HEK293 (cell line): Measurements from ENCODE around the gene PDPK1.

Experiments
- CTCF ChIA-PET: fragments of 350-600 bp; formaldehyde crosslinking; extraction: SDS; loops from one replicate; lab custom pipeline; 2021; ENCODE audit warnings: antibody characterized with exemption; lab: Yijun Ruan, JAX
- POLR2A ChIA-PET: fragments of 300-600 bp; formaldehyde crosslinking; extraction: SDS; loops from one replicate; lab custom pipeline; 2020; ENCODE audit warnings: antibody characterized with exemption, inconsistent platforms; lab: Yijun Ruan, JAX
- H3K27ac ChIP-seq: fragments of 200-500 bp; sonication (Bioruptor generic); 2 replicates; pipeline ENCODE4 v1.5.1; 2014; ENCODE audit warnings: low read depth, low read length, control low read depth, inconsistent platforms; ENCODE audit errors: extremely low read depth
- H3K36me3 ChIP-seq, 2 experiments: fragments of 200-500 bp in 1 of 2; sonication (Bioruptor generic) in 1 of 2; 1 replicate in 1 of 2; 2 replicates in 1 of 2; pipeline ENCODE4 v1.5.1; 2014 to 2017; ENCODE audit warnings: inconsistent platforms in 2 of 2, low read length in 2 of 2; ENCODE audit not compliant: control insufficient read depth in 2 of 2, insufficient read depth in 1 of 2
- H3K4me1 ChIP-seq: fragments of 200-500 bp; sonication (Bioruptor generic); 2 replicates; pipeline ENCODE4 v1.5.1; 2014; ENCODE audit warnings: mild to moderate bottlenecking, low read length, inconsistent platforms; ENCODE audit not compliant: control insufficient read depth, insufficient read depth
- H3K4me3 ChIP-seq: 2 replicates; pipeline ENCODE4 v1.5.1; 2011; ENCODE audit warnings: low read depth, mild to moderate bottlenecking, control low read depth, low read length, moderate library complexity
- H3K9me3 ChIP-seq: fragments of 200-500 bp; sonication (Bioruptor generic); 2 replicates; pipeline ENCODE4 v1.5.1; 2014; ENCODE audit warnings: low read depth, low read length, inconsistent platforms; ENCODE audit not compliant: control insufficient read depth, insufficient read depth
- GLI4 ChIP-seq: fragments of 450-650 bp; formaldehyde crosslinking; IDR thresholded peaks from 2 replicates; pipeline ENCODE4 v1.5.1; 2016; ENCODE audit warnings: missing biosample characterization, missing genetic modification characterization
- ZIC2 ChIP-seq: fragments of 450-650 bp; formaldehyde crosslinking; IDR thresholded peaks from 2 replicates; pipeline ENCODE4 v1.5.1; 2016; ENCODE audit warnings: missing biosample characterization, missing genetic modification characterization
- ZNF214 ChIP-seq: fragments of 450-650 bp; formaldehyde crosslinking; IDR thresholded peaks from 2 replicates; pipeline ENCODE4 v1.5.1; 2017; ENCODE audit warnings: missing biosample characterization, mild to moderate bottlenecking, missing genetic modification characterization, borderline replicate concordance
- ZNF239 ChIP-seq: fragments of 450-650 bp; formaldehyde crosslinking; IDR thresholded peaks from 2 replicates; pipeline ENCODE4 v1.5.1; 2016; ENCODE audit warnings: missing biosample characterization, missing genetic modification characterization
- ZNF248 ChIP-seq: fragments of 450-650 bp; formaldehyde crosslinking; IDR thresholded peaks from 2 replicates; pipeline ENCODE4 v1.5.1; 2017; ENCODE audit warnings: missing biosample characterization, missing genetic modification characterization
- ZNF292 ChIP-seq: fragments of 450-650 bp; formaldehyde crosslinking; IDR thresholded peaks from 2 replicates; pipeline ENCODE4 v1.5.1; 2016; ENCODE audit warnings: low read depth, missing biosample characterization, missing genetic modification characterization, borderline replicate concordance
- ZNF311 ChIP-seq: fragments of 450-650 bp; formaldehyde crosslinking; IDR thresholded peaks from 2 replicates; pipeline ENCODE4 v1.5.1; 2017; ENCODE audit warnings: missing biosample characterization, missing genetic modification characterization, borderline replicate concordance
- ZNF433 ChIP-seq: fragments of 450-650 bp; formaldehyde crosslinking; IDR thresholded peaks from 2 replicates; pipeline ENCODE4 v1.5.1; 2016; ENCODE audit warnings: missing biosample characterization, missing genetic modification characterization, low read depth
- ZNF544 ChIP-seq: fragments of 450-650 bp; formaldehyde crosslinking; IDR thresholded peaks from 2 replicates; pipeline ENCODE4 v1.5.0; 2017; ENCODE audit warnings: missing biosample characterization, missing genetic modification characterization
- ZNF596 ChIP-seq: fragments of 450-650 bp; IDR thresholded peaks from 2 replicates; pipeline ENCODE4 v1.5.0; 2018; ENCODE audit warnings: missing biosample characterization, mild to moderate bottlenecking, missing genetic modification characterization, moderate library complexity
- ZNF624 ChIP-seq: fragments of 450-650 bp; formaldehyde crosslinking; IDR thresholded peaks from 2 replicates; pipeline ENCODE4 v1.5.1; 2017; ENCODE audit warnings: missing biosample characterization, missing genetic modification characterization
- ZNF76 ChIP-seq: fragments of 450-650 bp; formaldehyde crosslinking; IDR thresholded peaks from 2 replicates; pipeline ENCODE4; 2016; ENCODE audit warnings: low read depth, missing biosample characterization, missing genetic modification characterization, borderline replicate concordance
- ZNF785 ChIP-seq: fragments of 450-650 bp; formaldehyde crosslinking; IDR thresholded peaks from 2 replicates; pipeline ENCODE4 v1.5.1; 2016; ENCODE audit warnings: missing biosample characterization, missing genetic modification characterization
- TF ChIP-seq, protein P1 (sequence below): fragments of 450-650 bp; formaldehyde crosslinking; IDR thresholded peaks from 2 replicates; pipeline ENCODE4 v1.5.1; 2016; ENCODE audit warnings: missing biosample characterization, missing genetic modification characterization
- TF ChIP-seq, protein P2 (sequence below): fragments of 450-650 bp; formaldehyde crosslinking; IDR thresholded peaks from 2 replicates; pipeline ENCODE4 v1.5.1; 2016; ENCODE audit warnings: missing biosample characterization, missing genetic modification characterization
- TF ChIP-seq, protein P3 (sequence below): fragments of 450-650 bp; formaldehyde crosslinking; IDR thresholded peaks from 2 replicates; pipeline ENCODE4 v1.5.1; 2017; ENCODE audit warnings: missing biosample characterization, missing genetic modification characterization
- TF ChIP-seq, protein P4 (sequence below): fragments of 450-650 bp; formaldehyde crosslinking; conservative IDR thresholded peaks from 2 replicates; pipeline ENCODE4 v1.5.1; 2016; ENCODE audit warnings: low read depth, missing biosample characterization, missing genetic modification characterization

The PDPK1 gene

DNA sequence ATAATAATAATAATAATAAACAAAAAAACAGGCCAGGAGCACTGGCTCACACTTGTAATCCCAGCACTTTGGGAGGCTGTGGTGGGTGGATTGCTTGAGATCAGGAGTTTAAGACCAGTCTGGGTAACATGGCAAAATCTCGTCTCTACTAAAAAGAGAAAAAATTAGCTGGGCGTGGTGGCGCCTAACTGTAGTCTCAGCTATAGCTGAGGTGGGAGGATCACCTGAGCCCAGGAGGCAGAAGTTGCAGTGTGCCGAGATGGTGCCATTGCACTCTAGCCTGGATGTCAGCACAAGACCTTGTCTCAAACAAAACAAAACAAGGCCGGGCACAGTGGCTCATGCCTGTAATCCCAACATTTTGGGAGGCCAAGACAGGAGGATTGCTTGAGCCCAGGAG is 42.8 kb upstream of the PDPK1 start (continued):
- TF ChIP-seq, protein P1, sequence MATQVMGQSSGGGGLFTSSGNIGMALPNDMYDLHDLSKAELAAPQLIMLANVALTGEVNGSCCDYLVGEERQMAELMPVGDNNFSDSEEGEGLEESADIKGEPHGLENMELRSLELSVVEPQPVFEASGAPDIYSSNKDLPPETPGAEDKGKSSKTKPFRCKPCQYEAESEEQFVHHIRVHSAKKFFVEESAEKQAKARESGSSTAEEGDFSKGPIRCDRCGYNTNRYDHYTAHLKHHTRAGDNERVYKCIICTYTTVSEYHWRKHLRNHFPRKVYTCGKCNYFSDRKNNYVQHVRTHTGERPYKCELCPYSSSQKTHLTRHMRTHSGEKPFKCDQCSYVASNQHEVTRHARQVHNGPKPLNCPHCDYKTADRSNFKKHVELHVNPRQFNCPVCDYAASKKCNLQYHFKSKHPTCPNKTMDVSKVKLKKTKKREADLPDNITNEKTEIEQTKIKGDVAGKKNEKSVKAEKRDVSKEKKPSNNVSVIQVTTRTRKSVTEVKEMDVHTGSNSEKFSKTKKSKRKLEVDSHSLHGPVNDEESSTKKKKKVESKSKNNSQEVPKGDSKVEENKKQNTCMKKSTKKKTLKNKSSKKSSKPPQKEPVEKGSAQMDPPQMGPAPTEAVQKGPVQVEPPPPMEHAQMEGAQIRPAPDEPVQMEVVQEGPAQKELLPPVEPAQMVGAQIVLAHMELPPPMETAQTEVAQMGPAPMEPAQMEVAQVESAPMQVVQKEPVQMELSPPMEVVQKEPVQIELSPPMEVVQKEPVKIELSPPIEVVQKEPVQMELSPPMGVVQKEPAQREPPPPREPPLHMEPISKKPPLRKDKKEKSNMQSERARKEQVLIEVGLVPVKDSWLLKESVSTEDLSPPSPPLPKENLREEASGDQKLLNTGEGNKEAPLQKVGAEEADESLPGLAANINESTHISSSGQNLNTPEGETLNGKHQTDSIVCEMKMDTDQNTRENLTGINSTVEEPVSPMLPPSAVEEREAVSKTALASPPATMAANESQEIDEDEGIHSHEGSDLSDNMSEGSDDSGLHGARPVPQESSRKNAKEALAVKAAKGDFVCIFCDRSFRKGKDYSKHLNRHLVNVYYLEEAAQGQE (tag by site-specific recombination): no peak
- TF ChIP-seq ZNF76 (tag by site-specific recombination): no peak
- no peak for TF ChIP-seq ZNF311 (tag by site-specific recombination)
- TF ChIP-seq, protein P2, sequence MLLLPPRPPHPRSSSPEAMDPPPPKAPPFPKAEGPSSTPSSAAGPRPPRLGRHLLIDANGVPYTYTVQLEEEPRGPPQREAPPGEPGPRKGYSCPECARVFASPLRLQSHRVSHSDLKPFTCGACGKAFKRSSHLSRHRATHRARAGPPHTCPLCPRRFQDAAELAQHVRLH: no peak
- TF ChIP-seq, protein P3, sequence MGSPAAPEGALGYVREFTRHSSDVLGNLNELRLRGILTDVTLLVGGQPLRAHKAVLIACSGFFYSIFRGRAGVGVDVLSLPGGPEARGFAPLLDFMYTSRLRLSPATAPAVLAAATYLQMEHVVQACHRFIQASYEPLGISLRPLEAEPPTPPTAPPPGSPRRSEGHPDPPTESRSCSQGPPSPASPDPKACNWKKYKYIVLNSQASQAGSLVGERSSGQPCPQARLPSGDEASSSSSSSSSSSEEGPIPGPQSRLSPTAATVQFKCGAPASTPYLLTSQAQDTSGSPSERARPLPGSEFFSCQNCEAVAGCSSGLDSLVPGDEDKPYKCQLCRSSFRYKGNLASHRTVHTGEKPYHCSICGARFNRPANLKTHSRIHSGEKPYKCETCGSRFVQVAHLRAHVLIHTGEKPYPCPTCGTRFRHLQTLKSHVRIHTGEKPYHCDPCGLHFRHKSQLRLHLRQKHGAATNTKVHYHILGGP: no peak
- TF ChIP-seq ZIC2 (tag by site-specific recombination): no peak
- TF ChIP-seq ZNF624 (tag by site-specific recombination): no peak

DNA sequence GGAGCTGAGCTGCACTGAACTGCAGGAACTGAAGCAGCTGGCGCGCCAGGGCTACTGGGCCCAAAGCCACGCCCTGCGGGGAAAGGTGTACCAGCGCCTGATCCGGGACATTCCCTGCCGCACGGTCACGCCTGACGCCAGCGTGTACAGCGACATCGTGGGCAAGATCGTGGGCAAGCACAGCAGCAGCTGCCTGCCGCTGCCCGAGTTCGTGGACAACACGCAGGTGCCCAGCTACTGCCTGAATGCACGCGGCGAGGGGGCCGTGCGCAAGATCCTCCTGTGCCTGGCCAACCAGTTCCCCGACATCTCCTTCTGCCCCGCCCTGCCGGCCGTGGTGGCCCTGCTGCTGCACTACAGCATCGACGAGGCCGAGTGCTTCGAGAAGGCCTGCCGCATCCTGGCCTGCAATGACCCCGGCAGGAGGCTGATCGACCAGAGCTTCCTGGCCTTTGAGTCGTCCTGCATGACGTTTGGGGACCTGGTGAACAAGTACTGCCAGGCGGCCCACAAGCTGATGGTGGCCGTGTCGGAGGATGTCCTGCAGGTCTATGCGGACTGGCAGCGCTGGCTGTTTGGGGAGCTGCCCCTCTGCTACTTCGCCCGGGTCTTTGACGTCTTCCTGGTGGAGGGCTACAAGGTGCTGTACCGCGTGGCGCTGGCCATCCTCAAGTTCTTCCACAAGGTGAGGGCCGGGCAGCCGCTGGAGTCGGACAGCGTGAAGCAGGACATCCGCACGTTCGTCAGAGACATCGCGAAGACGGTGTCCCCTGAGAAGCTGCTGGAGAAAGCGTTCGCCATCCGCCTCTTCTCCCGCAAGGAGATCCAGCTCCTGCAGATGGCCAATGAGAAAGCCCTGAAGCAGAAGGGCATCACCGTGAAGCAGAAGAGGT is 41.4 kb upstream of the PDPK1 start:
- H3K4me3 ChIP-seq: no peak overlapping the region
- ChIA-PET POLR2A (interaction anchor here (0.6 kb wide), 2 partner anchors 22 to 271 kb away, joined by 3 read pairs; no protein-coding TSS in a partner anchor), CTCF (no interaction called here)
- H3K9me3 ChIP-seq: no peaks in the 10 kb centered on the region
- H3K36me3 ChIP-seq: peaks cover 0 to 39% of the 10 kb centered on the region in 2 experiments; a peak in 2 of 3 replicates
- H3K4me1 ChIP-seq: no peaks in the 10 kb centered on the region
- H3K27ac ChIP-seq: no peak overlapping the region
- TF ChIP-seq ZNF248 (no peak), ZNF292 (tag by site-specific recombination) (no peak), ZNF433 (tag by site-specific recombination) (no peak), ZNF544 (no peak), GLI4 (tag by site-specific recombination) (no peak), ZNF596 (no peak), ZNF239 (tag by site-specific recombination) (no peak), ZNF785 (tag by site-specific recombination) (no peak), ZNF214 (tag by site-specific recombination) (no peak)
- TF ChIP-seq, protein P4, sequence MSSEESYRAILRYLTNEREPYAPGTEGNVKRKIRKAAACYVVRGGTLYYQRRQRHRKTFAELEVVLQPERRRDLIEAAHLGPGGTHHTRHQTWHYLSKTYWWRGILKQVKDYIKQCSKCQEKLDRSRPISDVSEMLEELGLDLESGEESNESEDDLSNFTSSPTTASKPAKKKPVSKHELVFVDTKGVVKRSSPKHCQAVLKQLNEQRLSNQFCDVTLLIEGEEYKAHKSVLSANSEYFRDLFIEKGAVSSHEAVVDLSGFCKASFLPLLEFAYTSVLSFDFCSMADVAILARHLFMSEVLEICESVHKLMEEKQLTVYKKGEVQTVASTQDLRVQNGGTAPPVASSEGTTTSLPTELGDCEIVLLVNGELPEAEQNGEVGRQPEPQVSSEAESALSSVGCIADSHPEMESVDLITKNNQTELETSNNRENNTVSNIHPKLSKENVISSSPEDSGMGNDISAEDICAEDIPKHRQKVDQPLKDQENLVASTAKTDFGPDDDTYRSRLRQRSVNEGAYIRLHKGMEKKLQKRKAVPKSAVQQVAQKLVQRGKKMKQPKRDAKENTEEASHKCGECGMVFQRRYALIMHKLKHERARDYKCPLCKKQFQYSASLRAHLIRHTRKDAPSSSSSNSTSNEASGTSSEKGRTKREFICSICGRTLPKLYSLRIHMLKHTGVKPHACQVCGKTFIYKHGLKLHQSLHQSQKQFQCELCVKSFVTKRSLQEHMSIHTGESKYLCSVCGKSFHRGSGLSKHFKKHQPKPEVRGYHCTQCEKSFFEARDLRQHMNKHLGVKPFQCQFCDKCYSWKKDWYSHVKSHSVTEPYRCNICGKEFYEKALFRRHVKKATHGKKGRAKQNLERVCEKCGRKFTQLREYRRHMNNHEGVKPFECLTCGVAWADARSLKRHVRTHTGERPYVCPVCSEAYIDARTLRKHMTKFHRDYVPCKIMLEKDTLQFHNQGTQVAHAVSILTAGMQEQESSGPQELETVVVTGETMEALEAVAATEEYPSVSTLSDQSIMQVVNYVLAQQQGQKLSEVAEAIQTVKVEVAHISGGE (tag by site-specific recombination): no peak
- TF ChIP-seq, all 188 proteins: peak for 0
